NCI-H146 treated with DMSO at 0.1 percent for 48 hours (cell line): ENCODE results near the gene LRP1B.
"Not testable (repeated sequence)": the region's sequence is repeated elsewhere in the genome, so short reads cannot be mapped to it uniquely, and the experiment has no call there.

Experiments used
- DNase-seq: peaks from one replicate; lab custom pipeline; 2025; ENCODE audit not compliant: unreplicated experiment; lab: John Stamatoyannopoulos, UW

LRP1B gene

DNA sequence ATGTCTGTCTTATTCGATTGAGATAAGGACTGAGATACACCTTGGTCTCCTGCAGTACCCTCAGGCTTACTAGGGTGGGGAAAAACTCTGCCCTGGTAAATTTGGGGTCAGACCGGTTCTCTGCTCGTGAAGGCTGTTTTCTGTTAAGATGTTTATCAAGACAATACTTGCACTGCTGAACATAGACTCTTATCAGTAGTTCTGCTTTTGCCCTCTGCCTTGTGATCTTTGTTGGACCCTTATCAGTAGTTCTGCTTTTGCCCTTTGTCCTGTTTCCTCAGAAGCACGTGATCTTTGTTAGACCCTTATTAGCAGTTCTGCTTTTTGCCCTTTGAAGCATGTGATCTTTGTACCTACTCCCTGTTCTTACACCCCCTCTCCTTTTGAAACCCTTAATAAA is 1715.8 kb downstream of the LRP1B start:
- not testable (repeated sequence) for DNase-seq

DNA sequence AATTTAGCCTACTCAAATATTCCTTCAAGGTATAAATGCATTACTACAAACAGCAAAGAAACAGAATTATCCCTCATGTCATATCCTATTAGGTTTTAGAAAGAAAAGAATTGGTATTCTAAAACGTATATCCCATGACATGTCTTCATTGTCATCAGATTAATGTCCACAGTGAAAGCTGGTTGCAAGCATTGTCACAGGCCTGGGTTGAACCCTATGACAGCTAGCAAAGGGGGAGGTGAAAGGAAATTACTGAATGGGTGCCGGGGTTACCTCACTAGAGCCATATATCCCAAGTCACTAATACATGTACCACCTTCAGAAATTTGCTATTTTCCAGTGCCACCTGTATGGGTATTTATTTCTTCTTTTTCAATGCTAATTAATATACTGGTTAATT is 1720.1 kb downstream of the LRP1B start:
- DNase-seq, result no peak

GRCh38 chr2:140401056-140401455 is 1729.8 kb downstream of the LRP1B start:
- no peak for DNase-seq

- DNase-seq, result no peak
These were observed 1738.0 kb downstream of the LRP1B start for GRCh38 chr2:140392824-140393223.

GRCh38 chr2:140384946-140385345 is 1745.9 kb downstream of the LRP1B start:
- DNase-seq, result no peak

DNA sequence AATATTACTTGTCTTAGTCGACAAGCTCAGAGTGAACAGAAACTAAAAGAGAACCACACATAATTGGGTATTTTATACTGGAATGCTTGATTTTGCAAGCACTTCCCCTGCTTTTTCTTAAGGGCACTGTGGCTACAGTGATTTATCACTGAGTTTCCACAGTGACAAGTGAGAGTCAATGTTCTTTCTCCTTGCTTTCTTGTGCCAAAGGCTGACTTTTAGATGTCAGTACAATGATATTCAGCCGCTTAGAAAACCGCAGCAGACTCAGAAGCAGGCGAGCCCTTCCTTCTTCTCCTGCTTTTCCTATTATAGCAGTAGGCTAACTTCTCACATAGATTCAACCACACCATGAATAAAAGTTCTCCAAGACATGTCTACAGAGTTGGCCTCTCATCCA is 1747.0 kb downstream of the LRP1B start:
- DNase-seq, result no peak

DNA sequence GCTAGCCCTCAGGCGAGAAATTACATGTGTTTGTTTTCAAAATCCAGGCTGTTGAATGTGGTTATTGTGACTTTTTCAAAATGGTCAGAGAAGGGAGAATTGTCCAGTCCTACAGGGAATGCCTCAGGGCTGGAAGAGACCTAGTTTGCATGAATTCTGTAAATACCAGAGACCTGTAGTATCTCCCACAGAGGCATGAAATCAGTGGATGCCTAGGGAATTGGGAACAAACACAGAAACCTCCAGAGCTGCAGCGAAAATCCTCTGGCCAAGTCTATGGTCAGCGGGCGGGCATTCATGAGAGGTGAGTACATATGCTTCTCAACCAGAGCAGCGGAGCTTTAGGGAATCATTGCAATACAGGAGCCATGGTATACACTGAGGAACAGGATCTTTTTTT is 1754.1 kb downstream of the LRP1B start:
- DNase-seq, result no peak

GRCh38 chr2:140363131-140363530 is 1767.7 kb downstream of the LRP1B start:
- no peak for DNase-seq

GRCh38 chr2:140362361-140362760 is 1768.5 kb downstream of the LRP1B start:
- no peak for DNase-seq

DNA sequence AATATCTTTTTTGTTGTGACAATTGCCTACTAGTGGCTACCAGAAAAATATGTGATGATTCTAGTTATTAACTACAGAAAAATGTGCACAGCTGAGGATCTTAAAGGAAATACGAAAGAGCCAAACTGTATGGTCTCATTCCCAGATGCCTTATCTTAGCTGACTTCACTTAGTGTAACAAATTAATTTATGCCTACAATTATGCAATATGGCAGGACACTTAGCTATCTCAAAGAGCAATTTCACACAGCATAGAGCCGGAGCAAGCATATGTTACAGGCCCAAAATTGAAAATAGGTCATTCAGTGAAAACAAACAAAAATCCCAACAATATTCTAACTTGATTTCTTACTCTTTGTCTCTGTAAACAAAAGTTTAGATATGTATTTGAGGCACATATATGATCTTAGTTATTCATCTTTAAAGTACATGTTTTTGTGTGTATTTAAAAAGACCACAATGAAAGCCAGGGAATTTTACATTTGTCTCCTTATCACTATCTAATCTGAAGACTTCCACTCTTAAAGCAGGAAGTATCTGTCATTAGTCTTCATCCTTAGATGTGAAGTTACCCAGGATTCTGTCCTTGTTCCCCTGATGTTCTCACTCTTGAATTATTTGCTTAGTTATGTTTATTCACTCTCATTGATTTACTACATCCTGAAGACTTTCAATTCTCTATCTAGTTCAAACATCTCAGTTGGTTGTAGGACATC is 1771.6 kb downstream of the LRP1B start:
- DNase-seq, result no peak

- DNase-seq, result no peak
These were observed 1774.1 kb downstream of the LRP1B start for GRCh38 chr2:140356697-140357096.

DNA sequence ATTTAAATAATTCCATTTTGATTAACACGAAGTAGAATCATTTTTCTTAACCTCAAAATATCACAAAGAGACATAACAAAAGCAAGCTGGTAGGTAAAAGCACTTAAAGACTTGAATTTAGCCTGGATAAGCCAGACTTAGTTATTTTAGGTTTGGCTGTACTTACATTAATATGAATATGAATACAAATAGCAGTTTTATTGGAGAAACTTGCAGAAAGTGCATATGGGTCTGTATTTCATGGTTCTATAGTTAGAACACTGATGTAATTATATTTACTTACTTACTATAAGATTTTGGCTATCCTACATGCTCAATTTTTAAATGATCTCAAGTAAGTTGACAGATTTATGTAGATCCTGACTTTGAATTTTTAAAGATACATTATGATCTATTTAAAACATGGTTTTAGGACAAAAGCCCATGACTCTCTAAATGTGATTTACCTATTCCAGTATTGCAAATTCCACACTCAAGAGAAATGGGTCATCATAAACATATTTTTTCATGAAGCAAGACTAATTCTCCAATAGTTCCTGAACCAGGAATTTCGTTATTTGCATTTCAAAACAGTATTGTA is 1775.2 kb downstream of the LRP1B start:
- no peak for DNase-seq

- no peak for DNase-seq
These were observed 1776.3 kb downstream of the LRP1B start for GRCh38 chr2:140354544-140354943.

- no peak for DNase-seq
These were observed 1777.3 kb downstream of the LRP1B start for GRCh38 chr2:140353541-140353940.

DNA sequence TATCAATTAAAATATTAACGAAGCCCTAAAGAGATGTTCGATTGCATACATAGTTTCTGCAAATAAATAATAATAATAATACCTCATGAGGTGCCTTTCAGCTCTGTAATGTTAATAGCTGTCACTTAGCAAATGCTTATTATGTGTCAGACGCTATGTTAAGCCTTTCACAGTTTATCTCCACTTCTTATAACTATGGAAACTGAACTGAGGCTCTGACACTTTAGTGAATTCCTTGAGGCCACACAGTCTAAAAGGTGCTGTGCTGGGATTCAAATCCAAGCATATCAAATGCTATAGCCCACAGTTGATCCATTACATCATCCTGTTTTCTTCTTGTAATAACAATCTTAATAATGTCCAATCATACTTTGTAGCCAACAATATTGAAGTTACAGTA is 1779.1 kb downstream of the LRP1B start:
- DNase-seq, result no peak

GRCh38 chr2:140349695-140350094 is 1781.1 kb downstream of the LRP1B start:
- DNase-seq, result no peak

DNA sequence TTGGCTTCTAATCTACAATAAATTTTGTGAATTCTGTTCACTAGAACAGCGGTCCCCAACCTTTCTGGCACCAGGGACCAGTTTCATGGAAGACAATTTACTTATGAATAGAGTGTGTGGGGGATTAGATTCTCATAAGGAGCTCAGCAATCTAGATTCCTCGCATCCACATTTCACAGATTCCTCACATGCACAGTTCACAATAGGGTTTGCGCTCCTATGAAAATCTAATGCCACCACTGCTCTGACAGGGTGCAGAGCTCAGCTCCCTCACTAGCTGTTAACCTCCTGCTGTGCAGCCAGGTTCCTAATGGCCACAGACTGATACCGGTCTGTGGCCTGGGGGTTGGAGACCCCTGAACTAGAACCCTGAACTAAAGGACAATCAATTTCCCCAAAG is 1782.0 kb downstream of the LRP1B start:
- no peak for DNase-seq

DNA sequence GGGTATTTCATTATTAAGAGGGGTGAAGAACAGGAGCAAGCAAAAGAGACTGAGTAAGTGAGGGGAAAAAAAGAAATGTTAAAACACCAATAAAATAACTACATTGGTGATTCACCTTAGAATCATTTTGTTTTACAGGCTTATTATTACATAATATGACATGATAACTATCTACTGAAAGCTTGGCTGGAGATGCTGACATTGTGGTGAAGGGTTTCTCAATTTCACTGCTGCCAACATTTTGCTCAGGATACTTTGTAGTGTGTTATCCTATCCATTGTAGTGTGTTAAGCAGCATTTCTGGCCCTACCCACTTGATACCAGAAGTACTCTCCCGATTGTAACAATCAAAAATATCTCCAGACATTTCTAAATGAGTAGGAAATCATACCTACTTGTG is 1786.0 kb downstream of the LRP1B start:
- no peak for DNase-seq

GRCh38 chr2:140344266-140344665 is 1786.5 kb downstream of the LRP1B start:
- not testable (repeated sequence) for DNase-seq

DNA sequence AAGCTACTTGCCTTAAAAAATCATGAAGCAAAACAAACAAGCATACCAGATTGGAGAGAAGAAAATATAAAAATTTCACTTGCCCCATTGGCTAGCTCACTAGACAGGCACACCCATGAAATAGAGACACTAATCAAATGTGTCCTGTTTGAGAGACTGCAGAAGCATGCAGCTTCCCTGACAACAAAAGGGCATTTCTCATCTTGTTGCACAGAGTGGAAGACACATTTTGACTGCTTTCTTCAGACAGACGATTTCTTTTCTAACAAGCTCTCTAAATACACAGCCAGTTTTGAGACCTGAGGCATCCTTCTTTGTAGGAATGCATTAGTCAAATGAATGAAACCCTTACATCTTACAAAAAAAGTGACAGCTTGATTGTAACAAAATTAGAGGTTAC is 1792.0 kb downstream of the LRP1B start:
- no peak for DNase-seq

DNA sequence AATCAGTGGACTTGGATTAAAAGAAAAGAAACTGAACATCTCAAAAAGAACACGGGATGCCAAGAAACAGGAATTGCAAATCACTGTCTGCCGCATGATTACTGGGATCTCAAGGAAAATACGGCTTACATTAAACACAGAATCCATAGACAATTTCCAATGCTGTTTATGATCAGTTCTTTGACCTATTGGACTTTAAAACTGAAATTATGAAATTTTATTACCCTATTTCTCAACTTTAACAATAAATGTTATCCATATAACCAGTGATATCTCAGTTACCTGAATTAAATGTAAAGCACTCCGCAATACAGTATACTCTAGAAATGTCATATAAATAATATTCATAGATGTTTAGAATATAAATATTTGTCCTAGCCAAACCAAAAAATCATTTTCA is 1793.8 kb downstream of the LRP1B start:
- DNase-seq, result no peak

GRCh38 chr2:140316345-140316744 is 1814.5 kb downstream of the LRP1B start:
- no peak for DNase-seq

DNA sequence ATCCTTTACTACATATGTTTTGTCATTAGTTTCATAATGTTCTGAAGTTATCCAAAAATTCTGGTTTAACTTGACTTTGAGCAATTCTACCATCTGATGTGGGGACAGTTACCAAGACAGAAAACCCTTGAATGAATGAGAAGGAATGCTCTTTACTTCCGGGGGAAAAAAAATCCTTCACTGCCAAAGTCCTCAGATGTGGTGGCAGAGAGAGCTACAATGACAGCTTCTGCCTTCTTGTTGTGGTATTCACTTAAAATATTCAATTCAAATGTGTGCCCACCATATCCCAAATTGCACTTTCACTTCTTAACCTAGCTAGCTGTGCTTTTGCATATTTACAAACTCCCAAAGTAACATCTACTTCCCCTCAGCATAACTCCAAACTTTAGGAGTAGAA is 1818.9 kb downstream of the LRP1B start:
- DNase-seq, result no peak
